HEK293T (cell line): ENCODE data around the gene RPP30.
A peak's percentile ranks its signal among the peaks of the same experiment; 100 is the strongest.

Experiments
- CTCF ChIA-PET: fragments of 350-600 bp; formaldehyde crosslinking; extraction: SDS; loops from one replicate; lab custom pipeline; 2021; ENCODE audit warnings: antibody characterized with exemption, inconsistent platforms; lab: Yijun Ruan, JAX
- POLR2A ChIA-PET: fragments of 350-600 bp; formaldehyde crosslinking; extraction: SDS; loops from one replicate; lab custom pipeline; 2020; ENCODE audit warnings: antibody characterized with exemption, inconsistent platforms; lab: Yijun Ruan, JAX
- DNase-seq: peaks from one replicate; pipeline ENCODE4 v3.0.0; 2012; ENCODE audit warnings: mixed read lengths; ENCODE audit errors: extremely low spot score
- ARNT ChIP-seq: fragments of 450-650 bp; IDR thresholded peaks from 2 replicates; pipeline ENCODE4 v1.6.1; 2017; ENCODE audit warnings: mild to moderate bottlenecking
- BHLHE40 ChIP-seq: fragments of 450-650 bp; IDR thresholded peaks from 2 replicates; pipeline ENCODE4 v1.6.1; 2016; ENCODE audit warnings: mild to moderate bottlenecking, moderate library complexity, borderline replicate concordance
- CTBP1 ChIP-seq: fragments of 450-650 bp; IDR thresholded peaks from 2 replicates; pipeline ENCODE4 v1.6.1; 2016; ENCODE audit warnings: borderline replicate concordance
- ELF4 ChIP-seq: fragments of 450-650 bp; IDR thresholded peaks from 2 replicates; pipeline ENCODE4 v1.6.1; 2017; ENCODE audit warnings: antibody characterized with exemption
- FOXA1 ChIP-seq: fragments of 450-650 bp; IDR thresholded peaks from 2 replicates; pipeline ENCODE4 v1.6.1; 2016; ENCODE audit warnings: mild to moderate bottlenecking
- FOXK2 ChIP-seq: fragments of 450-650 bp; IDR thresholded peaks from 2 replicates; pipeline ENCODE4 v1.6.1; 2016; ENCODE audit warnings: mild to moderate bottlenecking
- FOXM1 ChIP-seq: fragments of 450-650 bp; IDR thresholded peaks from 2 replicates; pipeline ENCODE4 v1.6.1; 2017; ENCODE audit warnings: mild to moderate bottlenecking, borderline replicate concordance
- HDGF ChIP-seq: fragments of 450-650 bp; IDR thresholded peaks from 2 replicates; pipeline ENCODE4 v1.6.1; 2017; ENCODE audit warnings: antibody characterized with exemption, borderline replicate concordance
- L3MBTL2 ChIP-seq: fragments of 450-650 bp; conservative IDR thresholded peaks from 2 replicates; pipeline ENCODE4 v1.6.1; 2016; ENCODE audit warnings: mild to moderate bottlenecking
- LEF1 ChIP-seq: fragments of 450-650 bp; IDR thresholded peaks from 2 replicates; pipeline ENCODE4 v1.6.1; 2017; ENCODE audit warnings: mild to moderate bottlenecking, borderline replicate concordance
- NFRKB ChIP-seq: fragments of 450-650 bp; IDR thresholded peaks from 2 replicates; pipeline ENCODE4 v1.6.1; 2016; ENCODE audit warnings: mild to moderate bottlenecking, moderate library complexity
- SP1 ChIP-seq: fragments of 450-650 bp; IDR thresholded peaks from 2 replicates; pipeline ENCODE4 v1.6.1; 2017
- SUZ12 ChIP-seq: fragments of 450-650 bp; IDR thresholded peaks from 2 replicates; pipeline ENCODE4 v1.6.1; 2016; ENCODE audit warnings: mild to moderate bottlenecking
- TARDBP ChIP-seq: fragments of 450-650 bp; IDR thresholded peaks from 2 replicates; pipeline ENCODE4 v1.6.1; 2016
- ZNF384 ChIP-seq: fragments of 450-650 bp; IDR thresholded peaks from 2 replicates; pipeline ENCODE4 v1.6.1; 2016
- TF ChIP-seq, protein P1 (sequence below): fragments of 450-650 bp; IDR thresholded peaks from 2 replicates; pipeline ENCODE4 v1.6.1; 2016

The RPP30 gene

DNA sequence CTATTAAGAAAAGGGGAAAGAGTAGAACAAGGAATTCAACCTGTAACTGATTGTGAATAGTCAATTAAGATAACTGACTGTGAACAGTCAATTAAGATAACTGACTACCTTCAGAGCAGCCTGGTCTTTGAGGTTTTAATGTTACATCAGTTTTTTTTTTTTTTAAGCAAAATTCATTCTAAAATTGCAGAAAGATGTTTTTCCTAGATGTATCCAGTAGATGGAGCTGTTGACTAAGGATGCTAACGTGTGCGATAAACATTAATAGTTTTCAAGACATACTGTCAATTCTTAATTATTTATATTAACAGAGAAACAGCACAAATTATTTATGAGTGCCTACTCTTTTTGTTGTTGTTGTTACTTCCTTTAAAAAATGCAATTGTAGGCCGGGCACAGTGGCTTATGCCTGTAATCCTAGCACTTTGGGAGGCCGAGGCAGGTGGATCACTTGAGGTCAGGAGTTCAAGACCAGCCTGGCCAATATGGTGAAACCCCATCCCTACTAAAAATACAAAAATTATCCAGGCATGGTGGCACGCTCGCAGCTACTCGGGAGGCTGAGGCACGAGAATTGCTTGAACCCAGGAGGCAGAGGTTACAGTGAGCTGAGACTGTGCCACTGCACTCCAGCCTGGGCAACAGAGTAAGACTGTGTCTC, 8.4 kb downstream of the RPP30 start:
- TF ChIP-seq ZNF384: peak; percentile 90
- peak; percentile 19 for DNase-seq
- ChIA-PET CTCF (interaction anchor here (0.6 to 1.4 kb wide), 10 partner anchors 9 to 928 kb away, joined by 3 to 9 read pairs (median 4); no protein-coding TSS in a partner anchor), POLR2A (interaction anchor here (0.8 kb wide), 1 partner anchor 9 kb away, joined by 4 read pairs; the partner anchor contains the start of gene RPP30)

DNA sequence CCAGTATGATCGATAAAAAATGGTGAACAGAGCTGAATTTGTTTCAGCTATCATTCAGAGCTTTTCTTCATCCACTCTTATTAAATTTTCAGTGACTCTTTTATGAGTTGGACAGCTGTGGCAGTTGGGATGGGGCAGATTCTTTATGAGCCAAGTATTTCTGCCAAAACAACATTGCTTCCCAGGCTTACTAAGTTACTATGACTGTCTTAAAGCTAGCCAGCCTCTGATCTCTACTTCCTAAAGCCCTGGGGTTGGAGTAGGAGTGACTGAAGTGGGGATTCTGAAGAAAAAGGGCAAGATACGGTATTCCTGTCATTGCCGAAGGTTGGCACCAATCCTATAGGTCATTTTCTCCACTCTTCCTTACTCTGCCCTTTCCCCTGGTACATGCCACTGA, 12.7 kb downstream of the RPP30 start:
- no peak for TF ChIP-seq FOXK2
- TF ChIP-seq, protein P1, sequence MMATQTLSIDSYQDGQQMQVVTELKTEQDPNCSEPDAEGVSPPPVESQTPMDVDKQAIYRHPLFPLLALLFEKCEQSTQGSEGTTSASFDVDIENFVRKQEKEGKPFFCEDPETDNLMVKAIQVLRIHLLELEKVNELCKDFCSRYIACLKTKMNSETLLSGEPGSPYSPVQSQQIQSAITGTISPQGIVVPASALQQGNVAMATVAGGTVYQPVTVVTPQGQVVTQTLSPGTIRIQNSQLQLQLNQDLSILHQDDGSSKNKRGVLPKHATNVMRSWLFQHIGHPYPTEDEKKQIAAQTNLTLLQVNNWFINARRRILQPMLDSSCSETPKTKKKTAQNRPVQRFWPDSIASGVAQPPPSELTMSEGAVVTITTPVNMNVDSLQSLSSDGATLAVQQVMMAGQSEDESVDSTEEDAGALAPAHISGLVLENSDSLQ: no peak
- TF ChIP-seq NFRKB: no peak
- TF ChIP-seq HDGF: no peak
- TF ChIP-seq SP1: no peak
- no peak for TF ChIP-seq FOXA1
- no peak for TF ChIP-seq FOXM1
- no peak for TF ChIP-seq SUZ12
- TF ChIP-seq L3MBTL2: no peak
- no peak for TF ChIP-seq ZNF384
- ChIA-PET POLR2A (interaction anchor here (1.5 kb wide), 1 partner anchor 13 kb away, joined by 5 read pairs; the partner anchor contains the start of gene RPP30), CTCF (no interaction called here)
- no peak for DNase-seq

DNA sequence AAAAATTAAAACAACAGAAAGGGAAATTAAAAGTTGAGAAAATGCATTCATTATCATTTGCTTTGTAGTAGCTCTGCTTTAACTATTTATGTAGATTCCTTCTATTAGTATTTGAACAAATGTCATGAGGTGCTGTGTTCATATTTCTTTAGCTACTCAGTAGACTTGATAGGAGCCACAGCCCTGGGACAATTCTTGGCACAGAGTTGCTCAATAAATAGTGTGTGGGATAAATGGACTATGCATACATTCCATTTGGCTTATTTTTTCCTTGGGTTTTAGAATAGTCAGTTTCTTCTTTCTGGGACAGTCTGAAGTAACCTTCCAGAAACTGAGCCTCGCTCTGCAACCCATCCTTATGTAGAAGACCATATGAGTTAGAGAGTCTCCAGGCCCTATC, 13.4 kb downstream of the RPP30 start:
- POLR2A ChIA-PET: no interaction called here
- TF ChIP-seq FOXK2: no peak
- TF ChIP-seq SUZ12: no peak
- no peak for TF ChIP-seq ARNT
- TF ChIP-seq NFRKB: no peak
- TF ChIP-seq HDGF: no peak
- TF ChIP-seq ZNF384: no peak
- no peak for TF ChIP-seq FOXA1
- TF ChIP-seq, protein P1: no peak
- TF ChIP-seq SP1: no peak
- no peak for TF ChIP-seq LEF1
- CTCF ChIA-PET: no interaction called here
- DNase-seq: no peak

DNA sequence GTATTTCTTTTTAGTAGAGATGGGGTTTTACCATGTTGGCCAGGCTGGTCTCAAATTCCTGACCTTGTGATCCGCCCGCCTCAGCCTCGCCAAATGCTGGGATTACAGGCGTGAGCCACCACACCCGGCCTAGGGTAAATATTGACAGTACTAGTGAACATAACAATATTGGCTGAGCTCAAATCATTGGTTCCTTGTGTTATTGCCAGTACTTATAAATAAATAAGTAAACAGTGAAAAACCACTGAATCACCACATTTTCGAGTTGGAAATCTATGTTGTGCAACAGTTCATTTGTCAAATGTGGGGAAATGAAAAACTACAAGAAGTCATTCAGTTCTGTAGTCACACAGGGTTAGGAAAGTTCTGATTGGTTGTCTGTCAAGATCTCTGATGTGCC, 15.8 kb downstream of the RPP30 start:
- no peak for DNase-seq
- ChIA-PET POLR2A (no interaction called here), CTCF (no interaction called here)
- TF ChIP-seq SP1 (no peak), ELF4 (no peak), NFRKB (no peak), TARDBP (no peak), CTBP1 (no peak), BHLHE40 (no peak), LEF1 (no peak), HDGF (no peak), ZNF384 (no peak), FOXM1 (no peak), ARNT (no peak)
- TF ChIP-seq, protein P1: no peak

DNA sequence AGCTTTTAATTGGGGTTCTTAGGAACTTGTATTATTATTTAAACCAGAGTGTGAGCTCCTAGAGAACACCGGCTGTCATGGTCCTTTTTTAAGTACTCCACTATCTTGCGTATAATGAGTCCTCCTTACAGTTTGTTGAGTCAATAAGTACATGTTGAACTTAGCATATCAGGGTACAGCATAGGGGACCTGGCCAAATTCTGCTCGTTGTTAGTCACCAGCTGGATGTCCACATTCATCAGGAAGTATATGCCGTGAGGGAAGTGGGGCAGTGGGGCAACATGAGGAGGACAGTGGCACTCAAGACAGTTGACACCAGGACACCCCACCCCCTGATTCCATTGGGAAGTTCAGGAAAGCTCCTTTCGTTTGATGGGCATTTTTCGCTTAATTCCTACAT, 16.6 kb downstream of the RPP30 start:
- no peak for DNase-seq
- CTCF ChIA-PET: interaction anchor here (1.6 kb wide), 1 partner anchor 362 kb away, joined by 4 read pairs; no protein-coding TSS in a partner anchor
- POLR2A ChIA-PET: interaction anchor here (1.3 kb wide), 1 partner anchor 17 kb away, joined by 3 read pairs; the partner anchor contains the start of gene RPP30
- TF ChIP-seq, protein P1: no peak
- TF ChIP-seq CTBP1: no peak

DNA sequence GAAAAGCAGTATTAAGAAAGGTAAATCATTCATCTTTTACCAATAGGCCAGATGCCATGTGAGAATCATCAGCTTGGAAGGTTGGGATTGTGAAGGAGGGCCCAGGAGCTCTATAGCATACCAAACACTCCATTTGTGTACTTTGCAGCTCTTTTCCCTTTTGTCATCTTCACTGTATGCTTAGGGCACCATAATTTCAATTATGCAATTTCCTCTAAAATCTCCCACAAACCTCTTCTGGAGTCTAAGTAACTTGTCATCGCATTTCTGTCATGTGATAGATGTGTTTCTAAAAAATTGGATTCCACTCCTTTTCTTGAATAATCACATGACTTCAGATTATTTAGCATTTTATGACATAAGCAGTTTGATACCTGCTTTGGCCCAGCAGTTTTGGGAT, 17.9 kb downstream of the RPP30 start:
- no peak for DNase-seq
- ChIA-PET POLR2A (interaction anchor here (1.3 kb wide), 1 partner anchor 18 kb away, joined by 3 read pairs; the partner anchor contains the start of gene RPP30), CTCF (interaction anchor here (1.6 kb wide), 1 partner anchor 361 kb away, joined by 4 read pairs; no protein-coding TSS in a partner anchor)
- TF ChIP-seq ELF4: no peak
- TF ChIP-seq BHLHE40: no peak
- no peak for TF ChIP-seq NFRKB
- TF ChIP-seq CTBP1: no peak
- TF ChIP-seq TARDBP: no peak
- no peak for TF ChIP-seq ARNT
- TF ChIP-seq SUZ12: no peak
- TF ChIP-seq, protein P1: no peak
- no peak for TF ChIP-seq ZNF384
- no peak for TF ChIP-seq FOXM1
- no peak for TF ChIP-seq FOXK2
- TF ChIP-seq L3MBTL2: no peak
- TF ChIP-seq SP1: no peak
- no peak for TF ChIP-seq HDGF
- TF ChIP-seq FOXA1: no peak
- TF ChIP-seq LEF1: no peak
